HG03565 (cell line): ENCODE results near the gene AICDA.
"Not testable (repeated sequence)": the region's sequence is repeated elsewhere in the genome, so short reads cannot be mapped to it uniquely, and the experiment has no call there.

Experiments
- ATAC-seq: cut with Tn5 transposase; IDR thresholded peaks from one replicate; pipeline ENCODE4 v1.9.1; 2021; ENCODE audit warnings: mild to moderate bottlenecking, moderate library complexity; ENCODE audit not compliant: unreplicated experiment

Gene AICDA

DNA sequence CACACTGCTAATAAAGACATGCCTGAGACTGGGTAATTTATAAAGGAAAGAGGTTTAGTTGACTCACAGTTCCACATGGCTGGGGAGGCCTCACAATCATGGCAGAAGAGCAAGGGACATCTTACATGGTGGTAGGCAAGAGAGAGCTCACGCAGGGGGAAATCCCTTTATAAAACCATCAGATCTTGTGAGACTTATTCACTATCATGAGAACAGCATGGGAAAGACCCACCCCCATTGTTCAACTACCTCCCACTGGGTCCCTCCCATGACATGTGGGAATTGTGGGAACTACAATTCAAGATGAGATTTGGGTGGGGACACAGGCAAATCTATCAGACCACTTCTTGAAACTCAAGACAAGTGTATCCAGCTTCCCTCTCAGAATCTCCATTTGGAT, 1.2 kb upstream of the AICDA start:
- not testable (repeated sequence) for ATAC-seq

DNA sequence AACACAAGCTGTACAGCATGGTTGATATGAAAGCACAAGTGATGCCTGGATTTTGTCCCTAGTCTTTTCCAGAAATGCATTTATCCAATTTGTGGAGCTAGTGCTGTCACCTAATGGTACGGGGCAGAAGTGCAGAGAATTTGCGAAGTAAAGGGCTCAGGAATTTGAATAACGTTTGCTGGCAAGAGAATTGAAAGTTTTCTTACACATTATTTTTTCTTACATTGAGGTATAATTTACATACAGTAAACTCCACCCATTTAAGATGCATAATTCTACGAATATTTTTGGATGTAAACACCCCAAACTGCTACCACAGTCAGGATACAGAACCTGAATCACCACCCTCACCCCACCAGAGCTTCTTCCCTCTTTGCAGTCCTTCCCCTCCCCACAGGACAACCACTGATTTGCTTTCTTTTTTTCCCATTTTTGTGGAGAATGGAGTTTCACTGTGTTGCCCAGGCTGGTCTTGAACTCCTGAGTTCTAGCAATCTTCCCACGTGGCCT, 3.5 kb downstream of the AICDA start:
- ATAC-seq, result no peak

DNA sequence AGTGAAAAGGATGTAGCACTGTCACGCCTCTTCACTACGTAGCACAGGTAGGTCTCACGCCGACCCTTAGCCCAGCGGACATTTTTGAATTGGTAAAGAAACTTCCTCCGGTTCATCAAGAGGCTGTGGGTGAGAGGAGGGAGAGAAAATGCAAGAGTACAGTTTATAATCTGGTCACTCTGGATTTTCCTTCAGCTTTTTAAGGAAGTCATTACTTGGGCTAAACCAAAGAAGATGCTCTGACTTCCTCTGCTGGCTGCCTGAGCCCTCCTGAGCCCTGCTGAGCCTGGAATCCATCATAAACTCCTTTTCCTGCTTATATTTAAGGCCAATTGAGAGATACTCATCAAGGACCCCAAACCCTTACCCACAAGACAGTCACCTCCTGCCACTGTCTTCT, 5.8 kb downstream of the AICDA start:
- no peak for ATAC-seq

DNA sequence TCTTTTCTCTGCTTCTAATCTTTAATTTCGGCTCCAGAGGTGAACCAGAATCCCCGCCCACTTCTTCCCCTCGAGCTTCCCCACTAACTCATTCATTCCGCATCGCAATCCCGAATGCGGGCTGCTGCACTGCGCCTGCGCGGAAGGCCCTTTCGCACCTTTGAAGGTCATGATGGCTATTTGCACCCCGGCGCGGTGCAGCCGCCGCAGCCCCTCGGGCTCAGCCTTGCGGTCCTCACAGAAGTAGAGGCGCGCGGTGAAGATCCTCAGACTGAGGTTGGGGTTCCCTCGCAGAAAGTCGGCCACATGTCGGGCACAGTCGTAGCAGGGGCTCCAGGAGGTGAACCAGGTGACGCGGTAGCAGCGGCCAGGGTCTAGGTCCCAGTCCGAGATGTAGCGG, 7.6 kb downstream of the AICDA start:
- ATAC-seq, result no peak

DNA sequence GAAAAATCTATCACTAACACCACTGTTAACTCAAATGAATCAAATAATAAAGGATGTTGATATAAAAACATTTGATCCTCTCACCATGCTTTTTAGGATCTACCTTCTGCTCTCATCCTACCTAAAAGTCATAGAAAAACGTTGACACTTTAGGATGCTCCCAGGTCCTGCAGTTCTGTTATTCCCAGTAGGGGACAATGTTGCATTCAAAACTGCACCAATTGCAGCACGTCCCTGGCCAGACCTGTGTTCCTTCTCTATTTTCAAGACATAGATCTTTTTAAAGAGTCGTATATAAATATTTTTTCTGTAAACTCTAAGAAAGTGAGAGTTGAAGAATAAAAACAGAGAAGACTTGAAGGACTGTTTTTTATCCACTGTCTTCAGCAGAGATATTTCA, 8.8 kb downstream of the AICDA start:
- no peak for ATAC-seq

DNA sequence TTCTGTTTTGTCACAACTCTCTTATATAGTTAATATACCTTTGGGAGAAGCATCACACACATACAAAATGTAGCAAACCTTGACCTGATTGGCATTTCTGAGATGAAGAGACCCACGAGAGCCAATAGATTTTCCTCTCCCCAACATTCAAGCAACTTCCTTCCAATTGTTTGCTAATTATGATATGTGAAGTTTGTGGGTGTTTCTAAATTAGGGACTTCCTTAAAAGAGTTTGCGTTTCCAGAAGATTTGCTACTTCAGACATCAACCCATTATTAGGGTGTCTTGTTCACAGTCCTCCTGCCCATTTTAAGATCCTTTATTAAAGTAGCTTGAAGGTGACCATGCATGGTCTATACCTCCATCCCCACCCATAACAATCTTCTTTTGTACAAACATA, 9.4 kb downstream of the AICDA start:
- no peak for ATAC-seq

DNA sequence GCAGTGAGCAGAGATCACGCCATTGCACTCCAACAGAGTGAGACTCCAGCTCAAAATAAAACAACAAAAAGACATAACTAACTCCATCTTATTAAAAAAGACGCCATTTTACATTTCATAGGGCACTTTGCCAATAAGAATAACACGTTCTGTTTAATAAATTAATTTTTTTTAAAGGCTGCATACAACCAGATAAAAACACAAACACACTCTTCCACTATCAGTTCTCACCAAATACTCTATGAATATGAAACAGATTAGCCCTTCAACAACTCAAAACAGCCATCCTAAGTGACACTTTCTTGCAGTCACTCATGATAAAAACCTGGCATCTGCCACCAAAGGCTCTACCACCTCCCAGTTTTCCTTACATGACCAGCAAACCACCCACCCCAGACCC, 16.1 kb downstream of the AICDA start:
- no peak for ATAC-seq

DNA sequence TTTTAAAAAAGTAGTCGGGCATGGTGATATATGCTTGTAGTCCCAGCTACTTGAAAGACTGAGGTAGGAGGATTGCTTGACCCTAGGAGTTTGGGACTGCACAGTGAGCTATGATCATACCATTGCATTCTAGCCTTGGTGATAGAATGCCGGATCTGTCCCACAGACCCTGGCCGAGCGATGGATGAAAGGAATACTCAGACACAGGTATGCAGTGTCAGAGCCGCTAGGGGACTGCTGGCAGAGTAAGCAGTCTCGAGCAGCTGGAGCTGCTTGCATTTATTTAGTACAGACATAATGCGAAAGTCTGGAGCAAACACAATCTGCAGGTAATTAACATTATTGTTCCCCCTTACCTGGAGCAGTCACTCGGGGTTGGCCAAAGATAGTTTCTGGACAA, 18.6 kb downstream of the AICDA start:
- no peak for ATAC-seq

DNA sequence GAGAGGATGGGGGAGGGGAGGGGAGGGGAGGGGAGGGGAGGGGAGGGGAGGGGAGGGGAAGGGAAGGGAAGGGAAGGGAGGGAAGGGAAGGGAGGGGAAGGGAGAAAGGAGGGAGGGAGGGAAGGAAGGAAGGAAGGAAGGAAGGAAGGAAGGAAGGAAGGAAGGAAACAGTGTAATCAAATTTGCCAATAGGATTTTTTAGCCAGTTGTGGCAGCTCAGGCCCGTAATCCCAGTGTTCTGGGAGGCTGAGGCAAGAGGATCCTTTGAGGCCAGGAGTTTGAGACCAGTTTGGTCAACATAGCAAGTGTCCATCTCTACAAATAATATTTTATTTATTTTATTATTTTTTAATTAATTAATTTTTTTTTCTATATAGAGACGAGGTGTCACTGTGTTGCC, 19.4 kb downstream of the AICDA start:
- ATAC-seq, result no peak

DNA sequence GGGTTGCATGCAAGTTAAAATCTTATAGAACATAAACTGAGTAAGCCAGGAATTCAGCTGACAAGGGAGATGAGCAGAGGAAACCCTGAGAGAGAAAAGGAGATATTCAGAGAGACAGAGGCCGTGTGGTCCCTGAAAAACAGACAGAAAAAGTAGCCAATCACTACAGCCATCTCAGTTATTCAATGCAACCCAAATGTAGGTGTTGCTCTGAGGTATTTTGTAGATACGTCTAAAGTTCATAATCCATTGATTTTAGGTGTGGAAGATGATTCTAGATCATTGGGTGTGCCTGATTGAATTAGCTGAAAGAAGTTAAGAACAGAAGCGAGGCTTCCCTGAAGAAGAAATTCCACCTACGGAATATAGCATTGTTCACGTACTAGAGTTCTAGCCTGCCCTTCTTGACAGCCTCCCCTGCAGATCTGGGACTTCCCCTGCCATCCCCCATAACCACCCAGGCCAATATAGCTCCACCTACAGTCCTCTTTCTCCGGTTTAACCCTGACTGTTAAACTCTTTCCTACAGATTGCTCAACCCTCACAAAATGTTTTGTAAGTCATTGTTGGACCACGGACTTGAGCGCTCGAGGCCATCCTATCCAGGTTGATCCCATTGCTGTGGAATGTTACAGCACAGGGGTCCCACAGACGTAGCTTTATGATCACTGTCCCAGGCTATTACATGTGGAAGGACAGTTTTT, 21.7 kb downstream of the AICDA start:
- no peak for ATAC-seq

DNA sequence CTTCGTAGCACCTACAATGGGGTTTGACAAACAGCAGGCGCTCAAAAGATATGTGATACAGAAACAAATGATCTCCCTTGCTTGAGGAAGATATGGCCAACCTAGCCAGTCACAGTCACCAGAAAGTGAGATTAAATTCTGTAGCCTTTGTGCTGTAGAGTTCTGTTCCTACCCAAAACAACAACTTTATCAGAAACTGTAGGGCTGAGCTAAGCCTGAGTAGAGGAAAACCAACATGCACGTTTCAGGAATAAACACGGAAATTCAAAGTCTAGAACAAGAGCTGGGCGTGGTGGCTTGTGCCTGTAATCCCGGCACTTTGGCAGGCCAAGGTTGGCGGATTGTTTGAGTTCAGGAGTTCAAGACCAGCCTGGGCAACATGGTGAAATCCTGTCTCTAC, 23.0 kb downstream of the AICDA start:
- no peak for ATAC-seq

DNA sequence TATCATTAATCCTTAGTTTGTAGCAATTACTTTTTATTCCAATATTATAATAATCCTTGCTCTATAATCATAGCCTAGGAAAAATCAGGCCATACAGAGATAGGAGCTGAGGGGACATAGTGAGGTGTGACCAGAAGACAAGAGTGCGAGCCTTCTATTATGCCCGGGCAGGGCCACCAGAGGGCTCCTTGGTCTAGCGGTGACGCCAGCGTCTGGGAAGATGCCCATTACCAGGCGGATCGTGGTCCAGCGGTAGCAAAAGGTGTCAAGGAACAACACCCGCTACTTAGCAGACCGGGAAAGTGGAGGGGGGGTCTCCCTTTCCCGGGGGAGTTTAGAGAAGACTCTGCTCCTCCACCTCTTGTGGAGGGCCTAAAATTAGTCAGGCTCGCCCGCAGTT, 28.2 kb downstream of the AICDA start:
- ATAC-seq, result not testable (repeated sequence)

DNA sequence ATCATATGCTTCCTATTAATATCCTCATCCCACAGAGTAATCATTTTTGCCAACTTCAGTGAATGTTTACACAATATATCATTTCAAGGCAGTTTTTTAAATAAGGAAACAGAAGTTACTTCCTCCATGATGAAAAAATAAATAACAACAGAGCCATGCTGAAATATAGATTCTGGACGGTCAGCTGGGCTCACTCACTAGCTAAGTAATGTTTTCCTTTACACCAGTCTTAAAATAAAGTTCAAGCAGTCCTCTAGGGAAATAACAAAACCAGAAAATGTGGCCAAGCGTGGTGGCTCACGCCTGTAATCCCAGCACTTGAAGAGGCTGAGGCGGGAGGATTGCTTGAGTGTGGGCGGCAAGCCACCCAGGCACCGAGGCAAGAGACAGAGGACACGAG, 28.7 kb downstream of the AICDA start:
- no peak for ATAC-seq

DNA sequence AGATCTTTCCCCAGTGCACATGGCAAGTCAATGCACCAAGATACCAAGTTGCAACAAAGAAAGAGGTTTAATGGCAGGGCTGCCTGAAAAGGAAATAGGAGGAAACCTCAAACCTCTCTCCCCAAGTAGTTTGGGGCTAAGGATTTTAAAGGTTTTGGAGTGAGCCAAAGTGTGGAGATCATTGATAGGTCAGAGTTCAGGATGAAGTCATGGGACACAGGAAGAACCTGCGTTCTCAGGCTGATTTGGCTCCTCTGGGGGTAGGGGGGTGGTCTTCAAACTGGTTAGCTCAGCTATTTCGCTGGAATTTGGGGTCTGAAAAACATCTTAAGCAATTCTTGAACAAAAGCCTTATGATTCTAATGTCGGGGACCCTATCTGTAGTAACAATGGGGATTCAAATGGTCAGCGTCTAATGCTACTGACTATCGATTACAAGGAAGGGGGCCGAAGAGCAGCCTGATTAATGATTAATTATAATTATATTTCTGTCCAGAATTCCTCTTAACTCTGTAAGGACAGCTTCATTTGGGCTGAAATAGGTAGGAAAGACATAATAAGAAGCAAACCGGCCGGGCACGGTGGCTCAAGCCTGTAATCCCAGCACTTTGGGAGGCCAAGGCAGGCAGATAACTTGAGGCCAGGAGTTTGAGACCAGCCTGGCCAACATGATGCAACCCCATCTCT, 31.4 kb downstream of the AICDA start:
- no peak for ATAC-seq

DNA sequence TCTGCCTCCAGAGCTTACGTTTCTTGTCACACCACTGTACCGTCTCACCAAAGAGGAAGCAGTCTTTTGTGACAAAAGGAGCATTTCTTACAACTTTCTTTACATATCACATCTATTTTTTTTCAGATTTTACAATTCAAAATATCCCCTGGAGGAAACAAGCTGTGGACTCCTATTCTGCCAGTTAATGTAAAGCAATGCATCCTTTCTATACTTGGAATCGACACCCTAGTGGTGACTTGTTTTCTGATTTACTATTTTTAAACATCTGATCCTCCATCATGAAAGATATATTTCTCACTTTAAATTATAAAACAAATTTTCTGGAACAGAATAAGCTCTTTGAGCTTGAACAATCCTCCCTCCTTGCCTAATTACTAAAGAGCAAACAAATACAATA, 34.8 kb downstream of the AICDA start:
- ATAC-seq, result no peak

DNA sequence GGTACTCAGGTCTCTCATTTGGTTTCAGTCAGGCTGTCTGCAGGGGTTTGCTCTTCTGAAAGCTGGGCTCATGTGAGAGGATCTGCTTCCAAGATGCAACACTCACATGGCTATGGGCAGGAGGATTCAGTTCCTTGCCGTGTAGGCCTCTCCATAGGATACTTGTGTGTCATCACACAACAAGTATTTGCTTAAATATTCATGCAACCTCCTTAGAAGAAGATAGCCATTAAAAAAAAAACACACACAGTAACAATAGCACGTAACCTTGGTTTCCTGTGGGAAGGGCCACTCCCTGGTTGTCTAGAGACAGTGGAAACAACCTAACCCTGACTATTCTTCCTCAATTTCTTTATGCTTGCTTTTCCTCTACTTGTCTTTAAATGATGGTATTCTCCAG, 40.2 kb downstream of the AICDA start:
- no peak for ATAC-seq

DNA sequence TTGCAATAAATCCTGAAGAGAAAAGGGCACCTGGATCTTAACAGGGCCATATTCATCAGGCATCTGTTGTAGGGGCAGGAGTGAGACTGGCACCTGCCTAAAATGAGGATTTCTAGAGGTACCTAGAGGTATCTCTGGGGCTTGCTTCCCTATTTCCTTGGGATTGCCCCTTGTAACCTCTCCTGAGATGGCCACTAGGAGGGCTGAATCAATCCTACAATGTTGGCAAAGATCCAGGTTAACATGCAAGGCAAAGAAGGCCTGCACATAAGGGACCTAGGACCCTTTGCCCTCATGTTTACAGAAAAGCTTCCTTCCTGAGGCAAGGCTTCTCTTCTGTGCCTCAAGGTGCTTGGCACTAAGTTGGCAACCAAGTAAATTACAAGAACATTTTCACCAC, 46.1 kb downstream of the AICDA start:
- ATAC-seq, result no peak

DNA sequence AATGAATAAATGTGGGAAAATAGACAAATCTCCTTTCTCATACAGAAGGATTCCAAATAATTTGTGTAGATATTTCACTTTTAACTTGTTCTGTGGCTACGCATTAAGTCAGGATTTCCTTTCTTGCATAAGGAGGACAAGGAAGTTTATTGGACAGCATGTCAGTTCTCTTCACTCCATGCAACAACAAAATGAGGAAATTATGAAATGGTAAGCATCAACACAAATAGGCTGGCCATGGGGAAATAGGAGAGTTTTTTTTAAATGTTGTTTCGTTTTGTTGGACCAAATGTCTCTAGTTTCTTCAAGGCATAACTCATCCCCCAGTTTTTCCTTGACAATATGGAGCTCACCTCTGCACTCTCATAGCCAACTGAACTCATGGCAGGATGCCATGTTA, 46.6 kb downstream of the AICDA start:
- not testable (repeated sequence) for ATAC-seq

DNA sequence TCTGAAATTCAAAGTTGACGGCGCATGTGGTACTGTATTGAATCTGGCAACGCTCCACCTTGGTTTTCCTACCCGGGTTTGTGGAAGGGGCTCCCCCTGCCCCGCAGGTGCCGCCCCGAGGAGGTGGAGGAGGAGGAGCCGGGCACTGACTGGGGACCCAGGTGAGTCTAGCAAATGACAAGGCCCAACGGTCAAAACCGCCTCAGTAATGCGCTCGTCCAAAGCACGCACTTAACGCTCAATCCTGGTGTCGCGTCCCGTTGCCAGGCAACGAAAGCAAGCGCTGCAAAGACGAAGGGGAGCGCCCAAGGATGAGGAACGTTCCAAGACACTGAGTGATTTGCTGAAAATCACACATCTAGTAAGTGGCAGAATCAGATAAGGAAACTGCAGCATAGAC, 48.0 kb downstream of the AICDA start:
- ATAC-seq, result no peak

DNA sequence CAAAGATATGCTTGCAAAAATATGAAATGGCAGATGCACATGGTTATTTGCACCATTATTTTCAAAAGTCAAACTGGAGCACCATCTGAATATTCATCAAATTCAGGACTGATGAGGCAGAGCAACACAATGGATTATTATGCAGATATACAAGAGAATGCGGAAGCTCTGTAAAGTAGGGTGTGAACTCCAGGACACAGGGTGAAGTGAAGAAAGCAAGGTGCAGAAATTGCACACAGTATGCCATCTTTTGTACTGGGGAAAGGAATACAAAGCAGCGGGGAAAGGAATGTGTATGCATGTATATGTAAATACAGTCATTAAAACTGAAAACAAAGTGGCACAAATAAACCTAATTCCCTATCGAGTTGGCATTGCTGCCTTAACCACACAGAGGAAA, 49.3 kb downstream of the AICDA start:
- ATAC-seq, result no peak

DNA sequence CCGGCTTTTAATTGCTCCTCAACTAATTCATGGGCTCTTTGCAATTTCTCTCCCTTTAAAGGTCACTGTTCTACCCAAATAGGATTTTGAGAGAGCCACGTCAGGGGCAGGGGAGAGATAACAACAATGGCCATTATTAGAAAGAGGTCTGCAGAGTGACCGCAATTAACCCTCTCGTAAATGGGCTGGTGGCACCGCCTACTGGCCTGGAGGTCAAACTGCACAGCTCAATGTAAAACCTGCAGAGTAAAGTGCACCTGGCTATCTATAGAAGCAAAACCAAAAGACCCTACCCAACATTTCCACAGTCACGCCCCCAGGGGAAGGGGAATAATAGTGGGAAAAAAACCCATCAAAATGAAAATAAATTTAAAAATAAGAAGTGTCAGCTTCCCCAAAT, 50.3 kb downstream of the AICDA start:
- ATAC-seq, result no peak

DNA sequence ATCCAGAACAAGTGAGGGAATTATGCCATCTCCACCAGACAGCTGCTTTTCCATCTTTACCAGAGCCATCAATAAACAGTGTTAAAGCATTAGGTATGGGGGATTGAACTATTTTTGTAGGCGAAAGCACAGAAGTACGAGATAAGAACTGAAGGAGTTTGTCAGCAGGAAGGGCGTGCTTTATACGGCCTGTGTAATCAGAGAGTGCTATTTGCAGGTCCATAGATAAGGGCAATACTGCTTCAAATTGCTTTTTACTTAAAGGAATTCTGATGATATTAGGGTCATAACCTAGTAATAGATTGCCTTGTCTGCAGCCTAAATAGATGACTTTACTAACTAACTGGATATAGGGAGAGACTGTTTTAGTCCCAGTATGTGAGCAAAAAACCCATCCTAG, 51.6 kb downstream of the AICDA start:
- no peak for ATAC-seq

DNA sequence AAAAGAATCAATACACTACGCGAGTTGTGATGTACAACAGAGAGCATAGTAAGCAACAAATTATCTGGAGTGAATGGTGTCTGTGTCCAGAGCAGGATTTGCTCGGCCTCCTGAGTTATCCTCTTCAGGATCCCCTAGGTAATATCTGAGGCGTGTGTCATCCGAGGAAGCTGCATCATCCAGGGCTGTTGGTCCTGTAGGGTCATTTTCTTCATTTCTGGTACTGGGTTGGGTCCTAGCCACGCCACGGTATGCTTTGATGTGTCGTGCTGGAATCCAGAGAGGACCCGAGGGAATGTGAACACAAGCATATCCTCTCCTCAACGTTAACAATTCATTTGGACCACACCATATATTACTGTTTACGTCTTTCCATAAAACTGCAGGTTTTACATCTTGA, 53.0 kb downstream of the AICDA start:
- ATAC-seq, result no peak
